Adrenal gland (tissue), 5 donors: Measurements from ENCODE around the gene SOWAHA.

Source experiments
- CTCF ChIP-seq, 6 experiments: fragments of 450-650 bp in 4 of 6; fragments of 200-600 bp in 2 of 6; sonication (generic) in 1 of 6; IDR thresholded peaks; 1 replicate in 5 of 6; 2 replicates in 1 of 6; pipeline versions ENCODE4 v1.5.1 to v1.8.0; 2016 to 2021; ENCODE audit warnings: antibody characterized with exemption in 6 of 6, mild to moderate bottlenecking in 2 of 6, moderate library complexity in 1 of 6
- POLR2A ChIP-seq, 2 donors: fragments of 450-650 bp; IDR thresholded peaks; one replicate each; pipeline ENCODE4 v1.6.1; 2017; ENCODE audit warnings: antibody characterized with exemption in 2 of 2, mild to moderate bottlenecking in 2 of 2, moderate library complexity in 1 of 2
- donor health status: DM: no; HTN: no; CAD: no.

- TF ChIP-seq CTCF (IDR thresholded peaks at IDR 0.05): no peak
- TF ChIP-seq POLR2A (IDR thresholded peaks at IDR 0.05): no peak
These were observed 8.7 kb downstream of the SOWAHA start for GRCh38 chr5:132821791-132822190.
